Small intestine (tissue), 7 donors: ENCODE results near the gene TRERF1. TPM values are rescaled to one million over a fixed set of nuclear protein-coding genes. Genes with fewer than 3 reads are reported as not detected.

Experiments used
- DNase-seq, 2 donors: peaks; one replicate each; pipeline versions ENCODE4 v3.0.0 to v3.0.0-alpha.2; 2013
- FAIRE-seq: peaks from 2 replicates; lab custom pipeline; 2012; peaks lifted over from hg19 to GRCh38; lab: Jason Lieb, UNC
- H3K27ac ChIP-seq, 3 donors: one replicate each; pipeline ENCODE4 v1.5.1; 2013; ENCODE audit warnings: low read length in 2 of 3, mild to moderate bottlenecking in 2 of 3, control low read depth in 1 of 3, inconsistent platforms in 1 of 3, low read depth in 1 of 3, moderate library complexity in 1 of 3
- H3K27me3 ChIP-seq, 3 donors: one replicate each; pipeline ENCODE4 v1.6.1; 2013; ENCODE audit warnings: low read length in 3 of 3, inconsistent platforms in 1 of 3; ENCODE audit not compliant: control insufficient read depth in 3 of 3, insufficient read depth in 3 of 3
- H3K36me3 ChIP-seq, 3 donors: one replicate each; pipeline ENCODE4 v1.6.1; 2013; ENCODE audit warnings: low read length in 3 of 3, inconsistent platforms in 1 of 3, low read depth in 1 of 3, mild to moderate bottlenecking in 1 of 3, moderate library complexity in 1 of 3; ENCODE audit not compliant: control insufficient read depth in 3 of 3, insufficient read depth in 2 of 3
- H3K4me1 ChIP-seq, 3 donors: one replicate each; pipeline ENCODE4 v1.6.1; 2013; ENCODE audit warnings: low read length in 2 of 3, inconsistent platforms in 1 of 3, low read depth in 1 of 3, mild to moderate bottlenecking in 1 of 3, moderate library complexity in 1 of 3; ENCODE audit not compliant: control insufficient read depth in 3 of 3, insufficient read depth in 2 of 3
- H3K4me3 ChIP-seq, 3 donors: one replicate each; pipeline ENCODE4 v1.5.1; 2013; ENCODE audit warnings: low read length in 3 of 3, control low read depth in 1 of 3, inconsistent platforms in 1 of 3, low read depth in 1 of 3, mild to moderate bottlenecking in 1 of 3, moderate library complexity in 1 of 3
- H3K9me3 ChIP-seq, 2 donors: one replicate each; pipeline ENCODE4 v1.6.1; 2013; ENCODE audit warnings: low read depth in 1 of 2, low read length in 1 of 2; ENCODE audit not compliant: control insufficient read depth in 2 of 2, insufficient read depth in 1 of 2
- WGBS, 3 donors: extraction: QIAGEN DNeasy Blood & Tissue Kit; methylation state at CpG; one replicate each; pipeline ENCODE4 v1.1.7; 2013; 5-methylcytosine and 5-hydroxymethylcytosine counted together
- polyA plus RNA-seq, 4 donors: library from polyadenylated mRNA; stranded (reverse) in 3 of 4; unstranded in 1 of 4; fragments of 200-250 nt in 3 of 4; fragments of 120-200 nt in 1 of 4; gene quantifications; one replicate each; pipeline versions ENCODE4 v1.2.1 to v1.2.3, GENCODE V29; 2013
- donor health status: healthy with polysubstance abuse.
- donor health status: control.
- donor health status: control.
- donor health status: Bipolar disorder and iron deficiency.
- donor health status: healthy.

TRERF1 gene
- polyA plus RNA-seq, 4 donors, result 0.22 to 5.0 (median 2.3) TPM

GRCh38 chr6:42274898-42275297 is 176.8 kb downstream of the TRERF1 start:
- H3K27me3 ChIP-seq, result no peaks in the 10 kb centered on the region
- no peaks in the 10 kb centered on the region for H3K9me3 ChIP-seq
- no peak overlapping the region for H3K4me3 ChIP-seq
- no peak for FAIRE-seq
- WGBS, 3 donors, result 95 to 97% (median 95%) methylated on average over 6 of the region's 6 CpGs
- peaks cover 4 to 42% (median 19%) of the 10 kb centered on the region in 3 donors for H3K4me1 ChIP-seq
- no peaks in the 10 kb centered on the region for H3K36me3 ChIP-seq
- H3K27ac ChIP-seq, result no peak overlapping the region
- DNase-seq, result no peak

DNA sequence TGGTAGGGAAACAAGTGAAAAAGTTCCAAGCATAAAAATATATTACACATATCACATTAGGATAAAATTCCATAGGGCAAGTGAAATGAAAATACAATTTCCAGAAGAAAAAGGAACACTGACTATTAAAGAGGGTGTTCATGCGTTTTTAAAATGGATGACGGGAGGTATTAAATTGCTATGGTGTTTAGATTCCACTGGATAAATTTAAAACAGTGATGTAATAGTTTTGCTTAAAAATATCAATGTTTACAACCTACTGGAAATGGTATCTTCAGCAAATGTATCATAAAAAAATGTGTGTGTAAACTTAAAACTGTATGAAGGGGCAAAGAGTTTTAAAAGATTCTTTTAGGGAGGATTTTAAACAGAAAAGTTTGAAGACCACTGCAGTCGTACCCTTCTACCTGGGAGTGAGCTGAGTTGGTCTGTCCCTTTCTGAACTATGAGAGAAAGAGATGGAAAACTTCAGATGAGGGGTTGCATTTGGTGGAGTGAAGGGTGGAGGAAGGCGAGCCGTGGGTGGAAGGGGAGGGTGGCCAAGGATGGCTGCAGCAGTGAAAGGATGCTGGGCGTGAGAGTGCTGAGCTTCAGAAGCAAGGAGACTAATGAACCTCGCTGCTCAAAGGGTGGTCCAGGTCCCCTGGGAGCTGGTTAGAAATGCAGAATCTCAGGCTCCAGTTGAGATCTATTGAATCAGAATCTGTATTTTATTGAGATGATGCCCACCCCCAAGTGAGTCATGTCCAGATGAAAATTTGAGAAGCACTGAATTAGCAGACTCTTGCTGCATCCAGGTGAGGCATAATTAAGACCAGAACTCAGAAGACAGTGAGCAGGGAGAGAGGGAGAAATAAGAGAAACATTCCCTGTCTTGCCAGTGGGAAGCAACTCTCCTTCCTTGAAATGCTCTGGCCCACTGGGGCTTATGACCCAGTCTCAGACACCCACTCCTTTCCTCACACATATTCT is 179.6 kb downstream of the TRERF1 start:
- H3K4me3 ChIP-seq, result no peak overlapping the region
- peaks cover 0 to 19% (median 2%) of the 10 kb centered on the region in 3 donors for H3K36me3 ChIP-seq
- no peaks in the 10 kb centered on the region for H3K9me3 ChIP-seq
- H3K4me1 ChIP-seq, result peaks cover 0 to 19% (median 4%) of the 10 kb centered on the region in 3 donors
- FAIRE-seq (no peak), DNase-seq (no peak)
- no peaks in the 10 kb centered on the region for H3K27me3 ChIP-seq
- H3K27ac ChIP-seq, result no peak overlapping the region
- 66 to 90% (median 84%) methylated on average over 7 of the region's 7 CpGs for WGBS, 3 donors

- Histone ChIP-seq H3K4me3 (no peak overlapping the region), H3K4me1 (no peaks in the 10 kb centered on the region), H3K36me3 (peaks cover 0 to 19% (median 2%) of the 10 kb centered on the region in 3 donors), H3K27ac (no peak overlapping the region), H3K27me3 (no peaks in the 10 kb centered on the region), H3K9me3 (no peaks in the 10 kb centered on the region)
- WGBS, 3 donors, result 79 to 86% (median 85%) methylated on average over 4 of the region's 4 CpGs
- no peak for FAIRE-seq
- no peak for DNase-seq
These were observed 181.7 kb downstream of the TRERF1 start for GRCh38 chr6:42269974-42270510.

- peaks cover 0 to 20% (median 2%) of the 10 kb centered on the region in 3 donors for H3K36me3 ChIP-seq
- H3K4me3 ChIP-seq, result no peak overlapping the region
- H3K9me3 ChIP-seq, result no peaks in the 10 kb centered on the region
- 59 to 74% (median 72%) methylated on average over 6 of the region's 6 CpGs for WGBS, 3 donors
- no peak for FAIRE-seq
- H3K4me1 ChIP-seq, result no peaks in the 10 kb centered on the region
- no peaks in the 10 kb centered on the region for H3K27me3 ChIP-seq
- H3K27ac ChIP-seq, result peak overlapping the region in 1 of 3 donors; percentile 67
- no peak for DNase-seq
These were observed 182.2 kb downstream of the TRERF1 start for GRCh38 chr6:42269553-42269952.

DNA sequence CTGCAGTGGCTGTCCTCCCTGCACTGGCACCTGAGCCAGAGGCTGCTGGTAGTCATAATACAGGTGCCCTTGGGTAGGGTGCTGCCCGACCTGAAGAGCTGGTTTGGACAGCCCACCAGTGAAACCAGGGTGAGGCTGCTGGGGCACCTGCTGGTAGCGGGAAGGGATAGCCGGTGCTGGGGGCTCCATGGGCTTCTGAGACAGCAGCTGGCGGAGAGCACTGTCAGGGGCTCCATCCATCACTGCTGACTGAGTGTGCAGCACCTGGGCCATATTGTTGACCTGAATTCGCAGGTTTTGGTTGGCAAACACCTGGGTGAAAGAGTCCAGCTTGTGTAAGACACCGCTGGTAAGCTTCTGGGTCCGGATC is 182.9 kb downstream of the TRERF1 start:
- 94 to 95% (median 95%) methylated on average over 7 of the region's 7 CpGs for WGBS, 3 donors
- H3K4me3 ChIP-seq, result no peak overlapping the region
- no peaks in the 10 kb centered on the region for H3K9me3 ChIP-seq
- peaks cover 0 to 24% (median 2%) of the 10 kb centered on the region in 3 donors for H3K36me3 ChIP-seq
- DNase-seq, result no peak
- FAIRE-seq, result no peak
- no peaks in the 10 kb centered on the region for H3K4me1 ChIP-seq
- peak overlapping the region in 1 of 3 donors; percentile 67 for H3K27ac ChIP-seq
- no peaks in the 10 kb centered on the region for H3K27me3 ChIP-seq

DNA sequence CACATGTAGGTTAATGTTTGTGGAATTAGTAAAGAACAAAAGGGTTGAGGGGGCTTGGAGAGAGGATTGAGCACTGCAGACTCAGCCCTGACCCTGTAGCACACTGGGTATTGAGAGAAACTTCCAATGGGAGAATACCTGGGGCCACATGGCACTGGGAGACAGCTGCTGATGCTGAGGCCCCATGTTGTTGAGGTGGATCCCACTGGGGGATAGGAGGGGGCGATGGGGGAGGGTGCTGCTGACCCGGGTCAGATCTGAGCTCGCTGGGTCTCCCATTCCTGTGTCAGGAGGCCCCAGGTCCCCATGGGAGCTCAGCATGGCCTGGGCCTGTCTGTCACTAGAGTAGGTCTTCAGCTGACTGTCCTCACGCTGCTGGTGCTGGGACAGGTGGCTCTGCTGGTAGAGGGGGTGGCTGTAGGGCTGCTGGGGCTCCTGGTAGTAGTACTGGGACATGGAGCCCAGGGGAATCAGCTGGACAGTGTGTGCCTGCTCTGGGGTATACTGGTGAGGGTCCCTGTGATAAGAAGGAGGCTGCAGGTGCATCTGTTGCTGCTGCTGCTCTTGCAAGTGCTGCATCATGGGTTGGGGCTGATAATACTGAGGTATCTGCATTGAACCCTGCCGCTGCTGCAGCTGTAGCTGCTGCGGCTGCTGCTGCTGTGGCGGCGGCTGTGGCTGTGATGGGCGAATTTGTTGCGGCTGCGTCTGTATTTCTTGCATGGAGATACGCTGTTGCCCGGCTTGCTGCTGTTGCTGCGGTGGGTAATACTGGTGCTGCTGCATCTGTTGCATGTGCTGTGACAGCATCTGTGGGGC is 183.5 kb downstream of the TRERF1 start:
- DNase-seq (no peak), FAIRE-seq (no peak)
- no peaks in the 10 kb centered on the region for H3K27me3 ChIP-seq
- H3K4me1 ChIP-seq, result no peaks in the 10 kb centered on the region
- no peak overlapping the region for H3K27ac ChIP-seq
- H3K9me3 ChIP-seq, result no peaks in the 10 kb centered on the region
- H3K4me3 ChIP-seq, result no peak overlapping the region
- H3K36me3 ChIP-seq, result peaks cover 0 to 28% (median 2%) of the 10 kb centered on the region in 3 donors
- 95 to 96% (median 96%) methylated on average over 14 of the region's 14 CpGs for WGBS, 3 donors

DNA sequence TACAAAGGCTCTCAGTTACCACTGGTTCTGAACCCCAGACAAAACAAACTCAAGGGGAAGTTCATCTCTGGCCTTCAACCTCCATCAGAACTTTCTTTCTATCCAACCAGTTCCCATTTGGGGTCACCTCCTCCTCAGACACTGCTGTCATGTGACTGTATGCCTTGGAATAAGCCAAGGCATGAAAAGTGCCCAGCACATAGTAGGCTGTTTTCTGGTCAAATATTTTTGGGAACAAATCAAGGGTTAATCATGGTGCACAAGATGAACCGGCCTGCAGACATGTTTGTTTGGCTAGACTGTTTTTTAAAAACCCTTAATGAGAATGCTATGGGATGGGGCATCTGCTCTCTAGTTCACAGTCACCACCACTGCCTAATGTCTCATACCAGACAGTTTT is 185.2 kb downstream of the TRERF1 start:
- WGBS, 3 donors, result 67 to 81% (median 70%) methylated on average over 1 of the region's 1 CpG
- Histone ChIP-seq H3K36me3 (peaks cover 0 to 34% (median 2%) of the 10 kb centered on the region in 3 donors), H3K4me1 (no peaks in the 10 kb centered on the region), H3K9me3 (no peaks in the 10 kb centered on the region), H3K27me3 (no peaks in the 10 kb centered on the region), H3K27ac (no peak overlapping the region), H3K4me3 (no peak overlapping the region)
- FAIRE-seq (no peak), DNase-seq (no peak)

- no peak overlapping the region for H3K27ac ChIP-seq
- H3K4me3 ChIP-seq, result no peak overlapping the region
- WGBS, 3 donors, result 87 to 94% (median 92%) methylated on average over 5 of the region's 5 CpGs
- peaks cover 0 to 34% (median 2%) of the 10 kb centered on the region in 3 donors for H3K36me3 ChIP-seq
- no peaks in the 10 kb centered on the region for H3K9me3 ChIP-seq
- H3K4me1 ChIP-seq, result peaks cover 0 to 4% (median 3%) of the 10 kb centered on the region in 3 donors
- no peaks in the 10 kb centered on the region for H3K27me3 ChIP-seq
- DNase-seq, result no peak
- FAIRE-seq, result no peak
These were observed 186.8 kb downstream of the TRERF1 start for GRCh38 chr6:42264852-42265390.
